IMR-90 (cell line): ENCODE results near the gene SYNE3. TPM values are rescaled to one million over a fixed set of nuclear protein-coding genes. Genes with fewer than 3 reads are reported as not detected.

Source experiments
- ATAC-seq: fragments of 200-7000 bp; cut with Tn5 transposase; 2 replicates; pipeline ENCODE4 v1.9.1; 2020; ENCODE audit warnings: low read depth, mild to moderate bottlenecking, moderate library complexity
- BruUV-seq: library from RNA; stranded (reverse); fragments of 400-500 nt; replicated peaks from 2 replicates; lab custom pipeline; 2021; lab: Mats Ljungman, UMichigan
- CTCF ChIA-PET: fragments of 300-600 bp; formaldehyde crosslinking; extraction: SDS; loops from one replicate; lab custom pipeline; 2021; ENCODE audit warnings: antibody characterized with exemption; lab: Yijun Ruan, JAX
- POLR2A ChIA-PET: fragments of 300-600 bp; sonication (Branson Sonifier 250); formaldehyde crosslinking; loops from one replicate; lab custom pipeline; 2022; ENCODE audit warnings: antibody characterized with exemption; ENCODE audit not compliant: unreplicated experiment; lab: Charles Lee
- DNase-seq: peaks from one replicate; pipeline ENCODE4 v3.0.0; 2013
- H2AFZ ChIP-seq: replicated peaks from 2 replicates; pipeline ENCODE3; 2013; ENCODE audit warnings: low read length, mild to moderate bottlenecking; ENCODE audit not compliant: poor library complexity
- H2AK5ac ChIP-seq: 2 replicates; pipeline ENCODE4 v1.6.1; 2013; ENCODE audit warnings: low read depth, low read length, inconsistent platforms
- H2AK9ac ChIP-seq: replicated peaks from 2 replicates; pipeline ENCODE3; 2013; ENCODE audit warnings: mild to moderate bottlenecking, low read depth, low read length, moderate library complexity; ENCODE audit not compliant: poor library complexity
- H2BK120ac ChIP-seq: 2 replicates; pipeline ENCODE4 v1.6.1; 2013; ENCODE audit warnings: low read depth, low read length, inconsistent platforms
- H2BK15ac ChIP-seq: 3 replicates; pipeline ENCODE4 v1.6.1; 2013; ENCODE audit warnings: low read depth, low read length, inconsistent platforms
- H2BK20ac ChIP-seq: 2 replicates; pipeline ENCODE4 v1.6.1; 2013; ENCODE audit warnings: low read depth, mild to moderate bottlenecking, inconsistent platforms, low read length, moderate library complexity
- H2BK5ac ChIP-seq: 2 replicates; pipeline ENCODE4 v1.6.1; 2013; ENCODE audit warnings: mild to moderate bottlenecking, low read depth, low read length, inconsistent platforms; ENCODE audit not compliant: poor library complexity, severe bottlenecking
- H3K14ac ChIP-seq: replicated peaks from 2 replicates; pipeline ENCODE4 v1.6.1; 2013; ENCODE audit warnings: low read depth, low read length, inconsistent platforms
- H3K18ac ChIP-seq: 2 replicates; pipeline ENCODE4 v1.6.1; 2013; ENCODE audit warnings: low read depth, low read length, control low read depth
- H3K23ac ChIP-seq: 2 replicates; pipeline ENCODE4 v1.6.1; 2013; ENCODE audit warnings: low read depth, low read length, inconsistent platforms
- H3K27ac ChIP-seq: 2 replicates; pipeline ENCODE4 v1.5.1; 2013; ENCODE audit warnings: mild to moderate bottlenecking, control low read depth, low read length; ENCODE audit not compliant: insufficient read depth
- H3K27me3 ChIP-seq: 2 replicates; pipeline ENCODE4 v1.6.1; 2013; ENCODE audit warnings: low read length; ENCODE audit not compliant: control insufficient read depth, insufficient read depth
- H3K36me3 ChIP-seq: 2 replicates; pipeline ENCODE4 v1.6.1; 2013; ENCODE audit warnings: low read length, mixed read lengths; ENCODE audit not compliant: control insufficient read depth, insufficient read depth
- H3K4ac ChIP-seq: 2 replicates; pipeline ENCODE4 v1.6.1; 2013; ENCODE audit warnings: low read depth, low read length, inconsistent platforms
- H3K4me1 ChIP-seq: 2 replicates; pipeline ENCODE4 v1.6.1; 2013; ENCODE audit warnings: low read length, mixed read lengths; ENCODE audit not compliant: control insufficient read depth, insufficient read depth
- H3K4me2 ChIP-seq: 2 replicates; pipeline ENCODE4 v1.6.1; 2013; ENCODE audit warnings: low read depth, mild to moderate bottlenecking, control low read depth, low read length, moderate library complexity
- H3K4me3 ChIP-seq: 2 replicates; pipeline ENCODE4 v1.5.1; 2013; ENCODE audit warnings: low read depth, mild to moderate bottlenecking, control low read depth, low read length, moderate library complexity; ENCODE audit not compliant: insufficient read depth
- H3K56ac ChIP-seq: 2 replicates; pipeline ENCODE4 v1.6.1; 2013; ENCODE audit warnings: low read length, inconsistent platforms; ENCODE audit not compliant: insufficient read depth; ENCODE audit errors: extremely low read depth
- H3K79me1 ChIP-seq, 2 experiments: 2 replicates each; pipeline ENCODE4 v1.6.1; 2013; ENCODE audit warnings: low read length in 2 of 2, inconsistent platforms in 1 of 2, low read depth in 1 of 2
- H3K9ac ChIP-seq: 2 replicates; pipeline ENCODE4 v1.6.1; 2013; ENCODE audit warnings: low read depth, low read length, control low read depth
- H3K9me1 ChIP-seq: 2 replicates; pipeline ENCODE4 v1.6.1; 2013; ENCODE audit warnings: low read length, inconsistent platforms; ENCODE audit not compliant: insufficient read depth
- H3K9me3 ChIP-seq: 2 replicates; pipeline ENCODE4 v1.6.1; 2013; ENCODE audit warnings: low read length; ENCODE audit not compliant: control insufficient read depth, insufficient read depth
- H4K20me1 ChIP-seq: 2 replicates; pipeline ENCODE4 v1.6.1; 2013; ENCODE audit warnings: low read length, inconsistent platforms; ENCODE audit not compliant: insufficient read depth
- H4K5ac ChIP-seq: 2 replicates; pipeline ENCODE4 v1.6.1; 2013; ENCODE audit warnings: mild to moderate bottlenecking, low read depth, low read length, control low read depth
- H4K8ac ChIP-seq, 2 experiments: 2 replicates each; pipeline ENCODE4 v1.6.1; 2013; ENCODE audit warnings: low read depth in 2 of 2, low read length in 2 of 2, control low read depth in 1 of 2, inconsistent platforms in 1 of 2
- H4K91ac ChIP-seq: 2 replicates; pipeline ENCODE4 v1.6.1; 2013; ENCODE audit warnings: low read depth, low read length, inconsistent platforms; ENCODE audit not compliant: insufficient read depth
- BHLHE40 ChIP-seq: fragments of 150-350 bp; IDR thresholded peaks from 2 replicates; pipeline ENCODE4 v1.6.1; 2016; ENCODE audit warnings: mild to moderate bottlenecking, low read depth, low read length
- CEBPB ChIP-seq: IDR thresholded peaks from 2 replicates; pipeline ENCODE4 v1.6.1; 2012; ENCODE audit warnings: low read depth, low read length, improper control_type of control experiment
- CHD1 ChIP-seq: IDR thresholded peaks from 2 replicates; pipeline ENCODE4 v1.6.1; 2012; ENCODE audit warnings: low read depth, low read length, improper control_type of control experiment
- CTCF ChIP-seq: conservative IDR thresholded peaks from 2 replicates; pipeline ENCODE4 v1.5.1; 2012; ENCODE audit warnings: mild to moderate bottlenecking, low read depth, low read length, improper control_type of control experiment
- ELK1 ChIP-seq: fragments of 150-350 bp; IDR thresholded peaks from 2 replicates; pipeline ENCODE4 v1.6.1; 2016; ENCODE audit warnings: low read depth, mild to moderate bottlenecking, low read length, moderate library complexity, borderline replicate concordance
- FOS ChIP-seq: fragments of 150-350 bp; IDR thresholded peaks from 2 replicates; pipeline ENCODE4 v1.6.1; 2016; ENCODE audit warnings: low read depth, low read length
- MAFK ChIP-seq: IDR thresholded peaks from 2 replicates; pipeline ENCODE4 v1.6.1; 2012; ENCODE audit warnings: low read depth, low read length, improper control_type of control experiment
- MAZ ChIP-seq: IDR thresholded peaks from 2 replicates; pipeline ENCODE4 v1.6.1; 2012; ENCODE audit warnings: low read depth, mild to moderate bottlenecking, low read length, improper control_type of control experiment, moderate library complexity, borderline replicate concordance
- MXI1 ChIP-seq: IDR thresholded peaks from 2 replicates; pipeline ENCODE4 v1.6.1; 2012; ENCODE audit warnings: low read depth, mild to moderate bottlenecking, low read length, moderate library complexity, borderline replicate concordance
- POLR2A ChIP-seq: IDR thresholded peaks from 2 replicates; pipeline ENCODE4 v1.6.1; 2012; ENCODE audit warnings: mild to moderate bottlenecking, low read depth, low read length
- RAD21 ChIP-seq: IDR thresholded peaks from 2 replicates; pipeline ENCODE4 v1.6.1; 2012; ENCODE audit warnings: low read length, improper control_type of control experiment
- RCOR1 ChIP-seq: IDR thresholded peaks from 2 replicates; pipeline ENCODE4 v1.6.1; 2012; ENCODE audit warnings: mild to moderate bottlenecking, low read length, improper control_type of control experiment; ENCODE audit not compliant: insufficient replicate concordance
- RFX5 ChIP-seq: IDR thresholded peaks from 2 replicates; pipeline ENCODE4 v1.8.0; 2012; ENCODE audit warnings: low read depth, mild to moderate bottlenecking, low read length, moderate library complexity
- SMC3 ChIP-seq: fragments of 150-350 bp; IDR thresholded peaks from 2 replicates; pipeline ENCODE4 v1.6.1; 2016; ENCODE audit warnings: low read depth, mild to moderate bottlenecking, antibody characterized with exemption, low read length, moderate library complexity
- USF2 ChIP-seq: fragments of 150-350 bp; IDR thresholded peaks from 2 replicates; pipeline ENCODE4 v1.6.1; 2017; ENCODE audit warnings: mild to moderate bottlenecking, antibody characterized with exemption, low read length, low read depth
- WGBS, 2 experiments: methylation state at CpG; one replicate each; pipeline versions ENCODE4 v1.1.5 to v1.1.7; 2013; ENCODE audit warnings: missing lambda C conversion rate in 2 of 2; ENCODE audit not compliant: insufficient read length in 1 of 2; ENCODE audit errors: extremely low coverage in 2 of 2; 5-methylcytosine and 5-hydroxymethylcytosine counted together
- dilution Hi-C: fragments of 300-500 bp; cut with HindIII; formaldehyde crosslinking; loops from one replicate; pipeline ENCODE4 v1.14.3; 2018; ENCODE audit warnings: low sequenced_read_pairs; ENCODE audit not compliant: unreplicated experiment
- in situ Hi-C: fragments of 300-500 bp; cut with MboI; formaldehyde crosslinking; loops from 3 replicates; pipeline ENCODE4 v1.14.3; 2019; ENCODE audit warnings: low sequenced_read_pairs, inconsistent platforms, mixed read lengths
- intact Hi-C: fragments of 100-400 bp; cut with micrococcal nuclease; formaldehyde crosslinking; loops from 2 replicates; pipeline ENCODE4 v1.10.0; 2022
- polyA plus RNA-seq, 3 experiments: library from polyadenylated mRNA; depleted of rRNA; stranded (reverse); fragments of >200 nt; gene quantifications; 2 replicates each; pipeline ENCODE4 v1.2.3, GENCODE V29; 2012; ENCODE audit warnings: low replicate concordance in 1 of 3
- total RNA-seq: library from RNA; depleted of rRNA; stranded (reverse); fragments of >200 nt; gene quantifications from 2 replicates; pipeline ENCODE4 v1.2.3, GENCODE V29; 2012

Gene SYNE3
- total and polyA plus RNA-seq, 2 of the 4 experiments (the other 2 are of a cell fraction), result 2.9 to 5.0 TPM

GRCh38 chr14:95541346-95541745 is 24.9 kb upstream of the SYNE3 start:
- Histone ChIP-seq H2AK5ac (no peak overlapping the region), H3K9ac (no peak overlapping the region), H3K23ac (no peak overlapping the region), H4K20me1 (peaks cover 37% of the 10 kb centered on the region), H3K9me3 (peaks cover 2% of the 10 kb centered on the region), H2BK120ac (no peak overlapping the region), H3K9me1 (peaks cover 14% of the 10 kb centered on the region), H2BK20ac (no peak overlapping the region), H2BK15ac (no peak overlapping the region), H3K18ac (no peak overlapping the region), H3K14ac (no peak overlapping the region), H3K4me3 (no peak overlapping the region), H3K4me2 (no peak overlapping the region), H2BK5ac (no peak overlapping the region), H4K8ac (no peak overlapping the region), H4K5ac (no peak overlapping the region), H3K27me3 (no peaks in the 10 kb centered on the region), H2AK9ac (no peak overlapping the region), H4K91ac (no peak overlapping the region), H3K4ac (no peak overlapping the region), H3K27ac (no peak overlapping the region), H3K4me1 (peaks cover 5% of the 10 kb centered on the region; the same call in 1 of the 2 replicates), H2AFZ (no peak overlapping the region), H3K79me1 (peaks cover 42 to 61% of the 10 kb centered on the region in 2 experiments), H3K36me3 (peaks cover 2% of the 10 kb centered on the region; the same call in 1 of the 2 replicates), H3K56ac (no peak overlapping the region)
- no TSS peak for BruUV-seq
- ATAC-seq, result no peak
- intact Hi-C loops, result no loop called here
- in situ Hi-C loops, result loop anchor here (10.0 to 25.0 kb wide), 2 partner anchors 553 to 721 kb away; partner anchors contain the start of gene BDKRB1
- dilution Hi-C loops, result no loop called here
- ChIA-PET POLR2A (no interaction called here), CTCF (interaction anchor here (0.8 kb wide), 1 partner anchor 233 kb away, joined by 3 read pairs; no protein-coding TSS in a partner anchor)
- no peak for DNase-seq
- WGBS, 2 experiments, result no CpG with 5 or more reads among the region's 4 CpGs
- TF ChIP-seq CHD1 (no peak), MAFK (no peak), FOS (no peak), RCOR1 (no peak), MXI1 (no peak), SMC3 (no peak), RAD21 (no peak), ELK1 (no peak), MAZ (no peak), BHLHE40 (no peak), USF2 (no peak), POLR2A (no peak), CEBPB (no peak), RFX5 (no peak), CTCF (no peak)
